HuH-7.5 (cell line): Measurements from ENCODE around the gene IFITM1.
"Not testable (repeated sequence)": the region's sequence is repeated elsewhere in the genome, so short reads cannot be mapped to it uniquely, and the experiment has no call there.

Experiments used
- DNase-seq: peaks from one replicate; pipeline ENCODE4 v3.0.0; 2011; ENCODE audit warnings: low spot score

The IFITM1 gene

GRCh38 chr11:282630-283360, 31.0 kb upstream of the IFITM1 start:
- no peak for DNase-seq

- no peak for DNase-seq
Measured at GRCh38 chr11:283405-284104, 30.3 kb upstream of the IFITM1 start.

- no peak for DNase-seq
Measured at GRCh38 chr11:284105-285020, 29.5 kb upstream of the IFITM1 start.

- DNase-seq, result no peak
Measured at GRCh38 chr11:285021-285893, 28.6 kb upstream of the IFITM1 start.

GRCh38 chr11:285894-286220, 28.0 kb upstream of the IFITM1 start:
- no peak for DNase-seq

GRCh38 chr11:286977-287820, 26.6 kb upstream of the IFITM1 start:
- not testable (repeated sequence) for DNase-seq

GRCh38 chr11:287821-288477, 25.9 kb upstream of the IFITM1 start:
- no peak for DNase-seq

GRCh38 chr11:288478-289397, 25.1 kb upstream of the IFITM1 start, which contains the start of gene PGGHG:
TSS of gene PGGHG (plus strand) at chr11:289126. CDS start at chr11:289817, 691 bp downstream.
- DNase-seq, result peak; percentile 96

- DNase-seq, result peak; percentile 51
Measured at GRCh38 chr11:289398-289711, 24.5 kb upstream of the IFITM1 start.

- DNase-seq, result no peak
Measured at GRCh38 chr11:289712-290620, 23.9 kb upstream of the IFITM1 start.

- no peak for DNase-seq
Measured at GRCh38 chr11:290621-291231, 23.1 kb upstream of the IFITM1 start.

GRCh38 chr11:291281-292210, 22.3 kb upstream of the IFITM1 start:
- DNase-seq, result no peak

- no peak for DNase-seq
Measured at GRCh38 chr11:292211-293121, 21.4 kb upstream of the IFITM1 start.

GRCh38 chr11:293271-293851, 20.5 kb upstream of the IFITM1 start:
- DNase-seq, result no peak
